ENCODE results near the gene SNX32. TPM values are rescaled to one million over a fixed set of nuclear protein-coding genes. Genes with fewer than 3 reads are reported as not detected.
A peak's percentile ranks its signal among the peaks of the same experiment; 100 is the strongest.

The SNX32 gene
- total RNA-seq, 2 experiments from 2014 or later, result 2.0 to 2.7 TPM

DNA sequence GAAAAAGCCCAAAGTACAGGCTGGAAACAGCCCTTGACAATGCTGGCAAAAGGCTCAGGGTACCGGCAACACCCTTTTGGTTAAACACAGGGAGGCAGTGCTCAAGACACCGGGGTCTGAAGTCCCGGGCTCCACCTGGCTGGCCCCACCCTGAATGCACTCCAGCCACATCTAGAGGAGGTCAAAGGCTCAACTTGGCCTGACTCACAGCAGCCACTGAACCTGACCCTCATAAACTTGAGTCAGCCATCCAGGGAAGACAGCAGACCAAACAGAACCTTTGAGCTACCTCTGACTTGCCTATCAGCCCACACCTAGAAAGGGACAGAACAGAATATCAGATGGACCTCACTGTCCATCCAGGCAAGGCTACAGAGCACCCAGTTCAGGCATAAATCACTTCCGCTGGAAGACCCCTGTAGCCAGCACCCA, 20.4 kb downstream of the SNX32 start:
- Mint-ChIP-seq H3K9me3 (peaks cover 10% of the 10 kb centered on the region), H3K4me1 (ENCODE audit: low read depth) (peaks cover 30% of the 10 kb centered on the region), H3K36me3 (peaks cover 57% of the 10 kb centered on the region), H3K27me3 (no peaks in the 10 kb centered on the region), H3K4me3 (peak overlapping the region; percentile 59), H3K27ac (peak overlapping the region; percentile 13)
- CTCF ChIA-PET, result interaction anchor here (0.9 to 3.6 kb wide), 2 partner anchors 35 to 143 kb away, joined by 3 to 33 read pairs; partner anchors contain the start of genes CCDC85B and FIBP
- POLR2A ChIA-PET, result interaction anchor here (1.1 kb wide), 1 partner anchor 9 kb away, joined by 5 read pairs; no protein-coding TSS in a partner anchor
- intact Hi-C loops (cut with micrococcal nuclease), result no loop called here
- peak; percentile 5 for DNase-seq

GRCh38 chr11:65854852-65855837, 21.4 kb downstream of the SNX32 start:
- intact Hi-C loops (cut with micrococcal nuclease), result no loop called here
- peak; percentile 4 for DNase-seq
- peaks cover 33% of the 10 kb centered on the region for H3K4me1 Mint-ChIP-seq (ENCODE audit: low read depth)
- H3K36me3 Mint-ChIP-seq, result peaks cover 57% of the 10 kb centered on the region
- CTCF ChIA-PET, result interaction anchor here (10.5 kb wide), 1 partner anchor 32 kb away, joined by 277 read pairs; the partner anchor contains the start of genes CCDC85B and FIBP
- H3K27ac Mint-ChIP-seq, result peak overlapping the region; percentile 58
- H3K9me3 Mint-ChIP-seq, result peaks cover 10% of the 10 kb centered on the region
- POLR2A ChIA-PET, result no interaction called here
- H3K27me3 Mint-ChIP-seq, result no peaks in the 10 kb centered on the region
- H3K4me3 Mint-ChIP-seq, result peak overlapping the region; percentile 88

- intact Hi-C loops (cut with micrococcal nuclease), result no loop called here
- no peaks in the 10 kb centered on the region for H3K27me3 Mint-ChIP-seq
- peaks cover 33% of the 10 kb centered on the region for H3K4me1 Mint-ChIP-seq (ENCODE audit: low read depth)
- peak overlapping the region; percentile 82 for H3K27ac Mint-ChIP-seq
- peaks cover 62% of the 10 kb centered on the region for H3K36me3 Mint-ChIP-seq
- peaks cover 10% of the 10 kb centered on the region for H3K9me3 Mint-ChIP-seq
- CTCF ChIA-PET, result interaction anchor here (10.5 kb wide), 1 partner anchor 32 kb away, joined by 277 read pairs; the partner anchor contains the start of genes CCDC85B and FIBP
- DNase-seq, result no peak
- POLR2A ChIA-PET, result no interaction called here
- H3K4me3 Mint-ChIP-seq, result peak overlapping the region; percentile 88
Measured at GRCh38 chr11:65855927-65856363, 22.2 kb downstream of the SNX32 start.

GRCh38 chr11:65856689-65857499, 23.1 kb downstream of the SNX32 start:
- Mint-ChIP-seq H3K27ac (peak overlapping the region; percentile 82), H3K4me1 (ENCODE audit: low read depth) (peaks cover 41% of the 10 kb centered on the region), H3K36me3 (peaks cover 60% of the 10 kb centered on the region), H3K27me3 (no peaks in the 10 kb centered on the region), H3K4me3 (peak overlapping the region; percentile 88), H3K9me3 (peaks cover 4% of the 10 kb centered on the region)
- intact Hi-C loops (cut with micrococcal nuclease), result no loop called here
- DNase-seq, result peak; percentile 89
- ChIA-PET POLR2A (interaction anchor here (5.0 kb wide), 1 partner anchor 34 kb away, joined by 95 read pairs; the partner anchor contains the start of genes CCDC85B and FIBP), CTCF (interaction anchor here (4.4 to 10.5 kb wide), 2 partner anchors 31 to 77 kb away, joined by 33 to 277 read pairs; partner anchors contain the start of genes AP5B1, CCDC85B and FIBP)

- POLR2A ChIA-PET, result interaction anchor here (2.0 to 5.0 kb wide), 5 partner anchors 13 to 243 kb away, joined by 7 to 95 read pairs (median 17); partner anchors contain the start of genes CCDC85B, FIBP and PCNX3
- H3K27ac Mint-ChIP-seq, result peak overlapping the region; percentile 82
- intact Hi-C loops (cut with micrococcal nuclease), result no loop called here
- H3K4me3 Mint-ChIP-seq, result peak overlapping the region; percentile 88
- H3K36me3 Mint-ChIP-seq, result peaks cover 56% of the 10 kb centered on the region
- peak; percentile 70 for DNase-seq
- H3K9me3 Mint-ChIP-seq, result no peaks in the 10 kb centered on the region
- no peaks in the 10 kb centered on the region for H3K27me3 Mint-ChIP-seq
- peaks cover 46% of the 10 kb centered on the region for H3K4me1 Mint-ChIP-seq (ENCODE audit: low read depth)
- CTCF ChIA-PET, result interaction anchor here (1.2 to 10.5 kb wide), 3 partner anchors 30 to 145 kb away, joined by 3 to 277 read pairs (median 33); partner anchors contain the start of genes AP5B1, BANF1, CCDC85B and EIF1AD
Measured at GRCh38 chr11:65857500-65857852, 23.7 kb downstream of the SNX32 start.

DNA sequence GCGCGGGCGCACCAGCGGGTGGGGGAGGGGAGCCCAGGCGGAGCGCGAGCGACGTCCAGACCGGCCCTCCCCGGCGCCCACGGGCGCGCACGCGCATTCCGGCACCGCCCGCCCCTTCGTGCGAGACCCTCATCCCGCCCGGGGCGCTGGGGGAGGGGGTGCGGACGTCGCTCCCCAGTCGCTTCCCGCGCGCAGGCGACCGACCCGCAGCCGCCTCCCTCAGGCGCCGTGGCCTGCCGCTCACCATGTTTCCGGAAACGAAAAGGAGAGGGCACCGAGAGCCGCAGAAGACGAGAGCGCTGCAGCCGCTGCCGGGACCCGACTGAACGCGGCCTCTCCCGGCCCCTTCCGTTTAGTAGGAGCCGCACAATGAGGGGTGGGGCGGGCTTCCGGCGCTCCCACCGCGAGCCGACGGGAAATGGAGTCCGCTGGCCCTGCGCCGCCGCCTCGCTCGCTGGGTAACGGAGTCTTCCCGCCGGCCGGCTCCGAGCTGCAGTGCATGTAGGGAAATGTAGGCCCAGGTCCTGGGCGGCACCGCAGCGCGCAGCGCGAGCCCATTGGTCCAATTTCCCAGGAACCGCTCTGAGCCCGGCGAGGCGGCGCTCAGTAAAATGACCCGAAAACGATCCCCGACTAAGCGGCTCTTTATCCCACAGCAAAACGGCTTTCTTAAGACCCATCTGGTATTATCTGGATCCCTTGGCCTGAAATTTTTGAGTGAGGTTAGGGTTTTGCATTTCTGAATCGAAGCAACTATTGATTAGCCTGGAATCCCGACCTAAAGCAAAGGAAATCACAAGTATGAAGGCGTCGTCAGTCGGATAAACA, 24.3 kb downstream of the SNX32 start, which contains the start of gene CFL1:
CFL1 (minus strand) TSS at position 328 of the 828 bp plus-strand sequence; CDS start at position 247, 81 bp downstream.
- peak; percentile 99 for DNase-seq
- H3K9me3 Mint-ChIP-seq, result no peaks in the 10 kb centered on the region
- ChIA-PET CTCF (interaction anchor here (1.2 to 10.5 kb wide), 8 partner anchors 13 to 164 kb away, joined by 3 to 277 read pairs (median 22); partner anchors contain the start of genes AP5B1, BANF1, CCDC85B and CTSW), POLR2A (interaction anchor here (0.7 to 5.0 kb wide), 11 partner anchors 12 to 347 kb away, joined by 3 to 95 read pairs (median 8); partner anchors contain the start of genes CCDC85B, FIBP, PCNX3 and ZNRD2)
- peaks cover 57% of the 10 kb centered on the region for H3K36me3 Mint-ChIP-seq
- H3K4me1 Mint-ChIP-seq (ENCODE audit: low read depth), result peaks cover 49% of the 10 kb centered on the region
- peak within 1 kb of the TSS; percentile 98 for H3K4me3 Mint-ChIP-seq
- intact Hi-C loops (cut with micrococcal nuclease), result loop anchor here (1.0 to 2.0 kb wide), 6 partner anchors 15 to 283 kb away; partner anchors contain the start of genes BANF1, C11orf68, DRAP1 and EFEMP2
- no peaks in the 10 kb centered on the region for H3K27me3 Mint-ChIP-seq
- peak within 1 kb of the TSS; percentile 99 for H3K27ac Mint-ChIP-seq

GRCh38 chr11:65858681-65859087, 24.9 kb downstream of the SNX32 start:
- Mint-ChIP-seq H3K36me3 (peaks cover 56% of the 10 kb centered on the region), H3K4me3 (peak overlapping the region; percentile 98), H3K9me3 (no peaks in the 10 kb centered on the region), H3K27ac (peak overlapping the region; percentile 99), H3K4me1 (ENCODE audit: low read depth) (peaks cover 48% of the 10 kb centered on the region), H3K27me3 (no peaks in the 10 kb centered on the region)
- no peak for DNase-seq
- ChIA-PET POLR2A (interaction anchor here (0.7 to 5.0 kb wide), 13 partner anchors 12 to 348 kb away, joined by 3 to 95 read pairs (median 7); partner anchors contain the start of genes CCDC85B, FIBP, KAT5 and PCNX3), CTCF (interaction anchor here (1.2 to 10.5 kb wide), 11 partner anchors 7 to 164 kb away, joined by 3 to 277 read pairs (median 22); partner anchors contain the start of genes AP5B1, BANF1, CCDC85B and CTSW)
- intact Hi-C loops (cut with micrococcal nuclease), result loop anchor here (1.0 to 2.0 kb wide), 10 partner anchors 14 to 476 kb away; partner anchors contain the start of genes BANF1, C11orf68, DRAP1 and EFEMP2

GRCh38 chr11:65859095-65859811, 25.5 kb downstream of the SNX32 start:
- ChIA-PET POLR2A (interaction anchor here (0.7 to 5.0 kb wide), 20 partner anchors 9 to 348 kb away, joined by 3 to 95 read pairs (median 7); partner anchors contain the start of genes CCDC85B, FIBP, KAT5 and PCNX3), CTCF (interaction anchor here (0.6 to 10.5 kb wide), 34 partner anchors 8 to 524 kb away, joined by 3 to 277 read pairs (median 6); partner anchors contain the start of genes AP5B1, BANF1, CCDC85B and CTSW)
- Mint-ChIP-seq H3K27me3 (no peaks in the 10 kb centered on the region), H3K36me3 (peaks cover 54% of the 10 kb centered on the region), H3K9me3 (no peaks in the 10 kb centered on the region), H3K27ac (peak overlapping the region; percentile 99), H3K4me1 (ENCODE audit: low read depth) (peaks cover 43% of the 10 kb centered on the region), H3K4me3 (peak overlapping the region; percentile 98)
- peak; percentile 99 for DNase-seq
- intact Hi-C loops (cut with micrococcal nuclease), result loop anchor here (1.0 to 2.0 kb wide), 6 partner anchors 14 to 477 kb away; partner anchors contain the start of genes EFEMP2, KAT5, RAB1B and SLC25A45

DNA sequence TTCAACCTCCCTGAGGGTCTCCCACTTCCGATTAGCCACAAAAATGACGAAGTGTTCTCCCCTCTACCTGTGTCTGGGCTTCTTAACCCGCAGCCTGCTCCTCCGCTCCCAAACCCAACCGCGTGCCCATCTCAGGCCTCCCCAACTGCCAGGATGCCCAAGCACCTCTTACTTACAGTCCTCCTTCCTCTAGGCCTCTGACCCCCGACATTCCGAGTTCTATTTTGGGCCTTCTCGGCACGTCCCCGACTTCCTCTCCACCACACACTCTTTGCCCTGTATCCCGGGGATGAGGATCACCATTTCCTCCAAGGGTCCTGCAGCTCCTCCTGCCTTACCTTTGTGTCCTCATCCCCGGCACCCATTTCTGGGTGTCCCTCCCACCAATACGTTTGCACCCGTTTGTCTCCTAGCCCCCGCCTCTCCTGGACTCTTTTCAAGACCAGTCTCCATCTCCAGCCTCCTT, 26.1 kb downstream of the SNX32 start:
- POLR2A ChIA-PET, result interaction anchor here (0.7 to 5.0 kb wide), 19 partner anchors 10 to 290 kb away, joined by 3 to 95 read pairs (median 7); partner anchors contain the start of genes CCDC85B, FIBP, PCNX3 and RELA
- Mint-ChIP-seq H3K27ac (peak overlapping the region; percentile 99), H3K36me3 (peaks cover 50% of the 10 kb centered on the region), H3K4me1 (ENCODE audit: low read depth) (peaks cover 38% of the 10 kb centered on the region), H3K4me3 (peak overlapping the region; percentile 98), H3K9me3 (no peaks in the 10 kb centered on the region), H3K27me3 (no peaks in the 10 kb centered on the region)
- DNase-seq, result no peak
- CTCF ChIA-PET, result interaction anchor here (0.6 to 10.5 kb wide), 38 partner anchors 8 to 284 kb away, joined by 3 to 277 read pairs (median 5); partner anchors contain the start of genes AP5B1, BANF1, CCDC85B and CTSW
- intact Hi-C loops (cut with micrococcal nuclease), result loop anchor here (1.0 to 2.0 kb wide), 8 partner anchors 13 to 478 kb away; partner anchors contain the start of genes EFEMP2, FOSL1, KAT5 and RAB1B

Measured in activated CD4-positive, alpha-beta memory T cell treated with anti-CD3 and anti-CD28 coated beads for 36 hours (primary cell).